ENCODE measurements around the gene TNPO3.

Gene TNPO3

GRCh38 chr7:128941946-128942526 is 112.9 kb downstream of the TNPO3 start:
- TF ChIP-seq CTCF (IDR thresholded peaks at IDR 0.05; ENCODE audit: borderline replicate concordance, control extremely low read depth, extremely low read depth, insufficient read depth, missing control alignments), result no peak
- no peak for DNase-seq (ENCODE audit: low spot score)
- in situ Hi-C loops (cut with MboI; ENCODE audit: low sequenced_read_pairs, unreplicated experiment), result no loop called here

GRCh38 chr7:128941323-128941890 is 113.5 kb downstream of the TNPO3 start:
- no peak for TF ChIP-seq CTCF (IDR thresholded peaks at IDR 0.05; ENCODE audit: borderline replicate concordance, control extremely low read depth, extremely low read depth, insufficient read depth, missing control alignments)
- DNase-seq (ENCODE audit: low spot score), result no peak
- in situ Hi-C loops (cut with MboI; ENCODE audit: low sequenced_read_pairs, unreplicated experiment), result no loop called here

- TF ChIP-seq CTCF (IDR thresholded peaks at IDR 0.05; ENCODE audit: borderline replicate concordance, control extremely low read depth, extremely low read depth, insufficient read depth, missing control alignments), result no peak
- peak; percentile 90 for DNase-seq (ENCODE audit: low spot score)
- in situ Hi-C loops (cut with MboI; ENCODE audit: low sequenced_read_pairs, unreplicated experiment), result no loop called here
Observed at GRCh38 chr7:128940494-128941322, 114.2 kb downstream of the TNPO3 start.

- peak; percentile 79 for DNase-seq (ENCODE audit: low spot score)
- peak; percentile 21 for TF ChIP-seq CTCF (IDR thresholded peaks at IDR 0.05; ENCODE audit: borderline replicate concordance, control extremely low read depth, extremely low read depth, insufficient read depth, missing control alignments)
- in situ Hi-C loops (cut with MboI; ENCODE audit: low sequenced_read_pairs, unreplicated experiment), result no loop called here
Observed at GRCh38 chr7:128939861-128940410, 115.0 kb downstream of the TNPO3 start.

- in situ Hi-C loops (cut with MboI; ENCODE audit: low sequenced_read_pairs, unreplicated experiment), result no loop called here
- no peak for TF ChIP-seq CTCF (IDR thresholded peaks at IDR 0.05; ENCODE audit: borderline replicate concordance, control extremely low read depth, extremely low read depth, insufficient read depth, missing control alignments)
- DNase-seq (ENCODE audit: low spot score), result peak; percentile 77
Observed at GRCh38 chr7:128939075-128939860, 115.6 kb downstream of the TNPO3 start.

GRCh38 chr7:128938544-128939074 is 116.3 kb downstream of the TNPO3 start:
- in situ Hi-C loops (cut with MboI; ENCODE audit: low sequenced_read_pairs, unreplicated experiment), result no loop called here
- TF ChIP-seq CTCF (IDR thresholded peaks at IDR 0.05; ENCODE audit: borderline replicate concordance, control extremely low read depth, extremely low read depth, insufficient read depth, missing control alignments), result no peak
- DNase-seq (ENCODE audit: low spot score), result no peak

Data from GM13976 (cell line).